ENCODE measurements around the gene SLC2A1. TPM values are rescaled to one million over a fixed set of nuclear protein-coding genes. Genes with fewer than 3 reads are reported as not detected.

SLC2A1 gene
- total and polyA plus RNA-seq, 2 of the 13 experiments (the other 11 are each of a cell fraction or from before 2014, with no cell fraction given), result 125 to 423 TPM

GRCh38 chr1:42979896-42980800, 21.5 kb upstream of the SLC2A1 start (continued):
- TF ChIP-seq THAP9 (CRISPR knock-in tag; IDR thresholded peaks at IDR 0.05; ENCODE audit: borderline replicate concordance) (no peak), PCBP2 (optimal IDR thresholded peaks at IDR 0.05; ENCODE audit: low read depth, low read length, poor library complexity, severe bottlenecking) (no peak), ZNF672 (CRISPR knock-in tag; IDR thresholded peaks at IDR 0.05) (no peak), MYC (CRISPR knock-in tag; IDR thresholded peaks at IDR 0.05; ENCODE audit: borderline replicate concordance) (no peak), HES4 (CRISPR knock-in tag; IDR thresholded peaks at IDR 0.05; ENCODE audit: borderline replicate concordance) (no peak), ZC3H4 (CRISPR knock-in tag; IDR thresholded peaks at IDR 0.05; ENCODE audit: borderline replicate concordance) (no peak), CHD2 (IDR thresholded peaks at IDR 0.05; ENCODE audit: low read depth, low read length) (no peak), DRAP1 (CRISPR knock-in tag; IDR thresholded peaks at IDR 0.05) (0 out of 2 replicates have a peak, but pooled peaks have one; percentile 14), ZNF574 (CRISPR knock-in tag; IDR thresholded peaks at IDR 0.05) (no peak), CC2D1A (CRISPR knock-in tag; IDR thresholded peaks at IDR 0.05) (no peak), LCORL (IDR thresholded peaks at IDR 0.05) (no peak), LCORL (CRISPR knock-in tag; IDR thresholded peaks at IDR 0.05) (peak; percentile 28; the same call in 1 of the 2 replicates), CCAR2 (optimal IDR thresholded peaks at IDR 0.05; ENCODE audit: low read depth, low read length) (no peak), SMC3 (IDR thresholded peaks at IDR 0.05; ENCODE audit: low read length) (no peak), BRCA1 (CRISPR knock-in tag; IDR thresholded peaks at IDR 0.05) (no peak), ZBTB20 (CRISPR knock-in tag; IDR thresholded peaks at IDR 0.05; ENCODE audit: borderline replicate concordance, low read depth) (no peak), ZNF576 (CRISPR knock-in tag; IDR thresholded peaks at IDR 0.05) (no peak), ZNF431 (CRISPR knock-in tag; IDR thresholded peaks at IDR 0.05; ENCODE audit: borderline replicate concordance, low read depth) (no peak), ZKSCAN1 (IDR thresholded peaks at IDR 0.05; ENCODE audit: low read length) (no peak), TFDP2 (CRISPR knock-in tag; IDR thresholded peaks at IDR 0.05) (no peak), ZNF784 (CRISPR knock-in tag; IDR thresholded peaks at IDR 0.05; ENCODE audit: borderline replicate concordance) (no peak)
